HG02588 (cell line): Measurements from ENCODE around the gene GSG1L2.

Experiments used
- ATAC-seq: cut with Tn5 transposase; IDR thresholded peaks from one replicate; pipeline ENCODE4 v1.9.1; 2021; ENCODE audit warnings: mild to moderate bottlenecking, moderate library complexity; ENCODE audit not compliant: unreplicated experiment

The GSG1L2 gene

GRCh38 chr17:9825641-9826150, 3.8 kb upstream of the GSG1L2 start, which contains the start of gene GLP2R:
GLP2R (plus strand) TSS chr17:9825924; CDS start chr17:9826064, 140 bp downstream.
- no peak for ATAC-seq

GRCh38 chr17:9824797-9825338, 3.0 kb upstream of the GSG1L2 start:
- ATAC-seq = no peak

DNA sequence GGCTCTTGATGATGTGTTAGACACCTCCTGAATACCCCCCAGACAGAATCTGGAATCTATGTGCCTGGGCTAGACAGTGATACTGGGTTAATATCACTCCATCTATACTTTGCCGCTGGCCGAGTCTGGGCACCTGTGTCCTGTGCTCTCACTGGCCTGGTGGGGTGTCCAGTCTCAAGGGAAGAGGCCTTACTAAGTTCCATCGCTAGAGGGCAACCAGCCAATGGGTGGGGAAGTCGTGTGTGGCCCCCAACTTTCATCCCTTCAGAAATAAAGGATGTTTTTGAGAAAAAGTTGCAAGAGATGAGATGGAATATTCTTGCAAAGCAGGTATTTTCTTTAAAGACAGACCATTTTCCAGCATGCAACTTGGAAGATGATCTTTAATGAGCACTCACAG, 2.2 kb upstream of the GSG1L2 start:
- no peak for ATAC-seq

GRCh38 chr17:9820448-9820847, 1.4 kb downstream of the GSG1L2 start:
- no peak for ATAC-seq

DNA sequence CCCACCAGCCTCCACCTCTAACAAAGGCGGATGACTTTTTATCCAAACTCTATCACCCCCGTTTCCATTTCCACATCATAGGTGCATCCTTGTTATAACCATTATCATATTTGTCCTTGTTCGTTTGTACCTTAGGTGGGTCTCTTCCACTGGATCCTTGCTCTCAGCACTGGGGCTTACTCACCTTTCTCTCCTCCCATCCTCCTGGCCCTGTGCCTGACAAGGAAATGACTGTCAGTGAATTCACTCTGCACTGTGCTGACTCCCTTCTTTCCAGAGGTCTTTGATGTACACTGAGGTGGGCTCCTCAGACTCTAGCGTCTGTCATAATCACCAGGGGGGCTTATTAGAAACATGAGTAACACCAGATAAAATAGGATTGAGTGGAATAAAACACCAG, 3.1 kb downstream of the GSG1L2 start:
- no peak for ATAC-seq

GRCh38 chr17:9817086-9817485, 4.8 kb downstream of the GSG1L2 start:
- no peak for ATAC-seq

DNA sequence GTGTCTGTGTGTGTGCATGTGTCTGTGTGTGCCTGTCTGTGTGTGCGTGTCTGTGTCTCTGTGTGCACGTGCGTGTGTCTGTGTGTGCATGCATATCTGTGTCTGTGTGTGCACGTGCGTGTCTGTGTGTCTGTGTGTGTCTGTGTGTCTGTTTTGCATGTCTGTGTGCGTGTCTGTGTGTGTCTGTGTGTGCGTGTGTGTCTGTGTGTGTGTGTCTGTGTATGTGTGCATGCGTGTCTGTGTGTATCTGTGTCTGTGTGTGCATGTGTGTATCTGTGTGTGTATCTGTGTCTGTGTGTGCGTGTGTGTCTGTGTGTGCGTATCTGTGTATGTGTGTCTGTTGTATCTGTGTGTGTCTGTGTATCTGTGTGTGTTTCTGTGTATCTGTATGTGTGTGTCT, 5.4 kb downstream of the GSG1L2 start:
- no peak for ATAC-seq

GRCh38 chr17:9814337-9814945, 7.4 kb downstream of the GSG1L2 start:
- ATAC-seq = no peak

GRCh38 chr17:9813166-9813565, 8.7 kb downstream of the GSG1L2 start:
- ATAC-seq = no peak

GRCh38 chr17:9811537-9811936, 10.3 kb downstream of the GSG1L2 start:
- no peak for ATAC-seq

- ATAC-seq = no peak
Observed at GRCh38 chr17:9811086-9811485, 10.8 kb downstream of the GSG1L2 start.

GRCh38 chr17:9810100-9810949, 11.6 kb downstream of the GSG1L2 start:
- ATAC-seq = no peak

- no peak for ATAC-seq
Observed at GRCh38 chr17:9809409-9809808, 12.5 kb downstream of the GSG1L2 start.

GRCh38 chr17:9806699-9807098, 15.2 kb downstream of the GSG1L2 start:
- no peak for ATAC-seq

GRCh38 chr17:9805769-9806168, 16.1 kb downstream of the GSG1L2 start:
- ATAC-seq = no peak

GRCh38 chr17:9802697-9803096, 19.2 kb downstream of the GSG1L2 start:
- no peak for ATAC-seq

GRCh38 chr17:9802294-9802693, 19.6 kb downstream of the GSG1L2 start:
- no peak for ATAC-seq

DNA sequence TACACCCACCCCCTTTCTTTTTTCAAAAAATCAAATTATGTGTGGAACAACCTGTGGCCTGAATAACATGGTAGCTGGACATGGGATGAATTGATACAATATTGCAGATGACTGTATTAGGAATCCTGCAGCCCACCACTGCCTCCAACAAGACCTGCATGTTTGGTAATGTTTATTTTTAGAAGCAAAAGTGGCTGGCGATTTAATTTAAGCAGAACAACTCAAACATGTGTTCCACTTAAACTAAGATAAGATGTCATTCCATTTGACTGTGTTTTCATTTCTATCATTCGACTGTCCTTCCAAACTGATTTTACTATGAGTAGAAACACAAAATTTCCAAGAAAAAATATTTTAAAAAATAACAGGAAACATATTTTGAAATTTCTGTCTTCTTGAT, 20.4 kb downstream of the GSG1L2 start:
- no peak for ATAC-seq

- ATAC-seq = no peak
Observed at GRCh38 chr17:9798724-9799123, 23.2 kb downstream of the GSG1L2 start.

DNA sequence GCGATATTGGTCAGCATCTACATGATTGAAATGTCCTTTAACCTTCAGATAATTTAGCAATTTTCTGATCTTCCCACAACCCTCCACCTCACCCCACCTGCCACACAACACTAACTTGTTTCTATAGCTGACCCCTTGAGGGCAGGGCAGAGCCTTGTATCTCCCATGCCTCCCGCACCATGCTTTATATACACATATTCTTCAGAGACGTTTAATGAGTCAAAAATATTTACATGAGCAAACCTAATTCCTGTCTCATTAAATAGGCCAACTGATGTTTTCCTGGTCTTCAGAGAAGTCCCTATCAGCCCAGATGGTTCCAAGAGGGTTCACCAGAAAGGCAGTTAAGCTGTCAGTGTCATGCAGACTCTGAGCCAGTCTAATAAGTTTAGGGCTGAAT, 23.9 kb downstream of the GSG1L2 start:
- no peak for ATAC-seq

DNA sequence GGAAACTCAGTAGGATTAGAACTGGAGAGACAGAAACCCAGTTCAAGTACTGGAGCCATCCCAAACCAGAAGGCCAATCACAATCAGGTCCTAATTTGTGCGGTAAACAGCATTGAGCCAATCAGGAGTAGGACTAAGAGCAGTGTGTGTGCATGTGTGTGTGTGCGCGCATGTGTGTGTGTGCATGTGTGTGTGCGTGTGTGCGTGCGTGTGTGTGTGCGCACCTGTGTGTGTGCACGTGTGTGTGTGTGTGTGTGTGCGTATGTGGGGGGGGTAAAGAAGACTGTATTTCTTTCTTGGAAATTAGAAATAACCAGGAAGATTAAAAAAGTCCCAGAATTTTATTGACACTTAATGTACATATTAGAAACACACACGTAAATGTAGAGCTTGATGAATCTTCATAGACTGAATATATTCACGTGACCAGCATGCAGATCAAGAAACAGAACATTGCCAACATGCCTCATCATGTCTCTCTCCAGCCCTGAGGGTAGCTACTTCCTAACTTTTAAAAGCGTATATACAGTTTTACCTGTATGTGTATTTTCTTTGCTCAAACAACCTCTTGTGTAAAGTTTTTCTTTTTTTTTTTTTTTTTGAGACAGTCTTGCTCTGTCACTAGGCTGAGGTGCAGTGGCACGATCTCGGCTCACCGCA, 29.6 kb downstream of the GSG1L2 start:
- no peak for ATAC-seq
